Suprapubic skin (tissue), 4 donors: ENCODE measurements around the gene TNK2.

ENCODE experiments used
- CTCF ChIP-seq, 2 donors: fragments of 200-600 bp in 1 of 2; fragments of 450-650 bp in 1 of 2; sonication (generic) in 1 of 2; IDR thresholded peaks; one replicate each; pipeline ENCODE4 v1.5.1; 2016 to 2019; ENCODE audit warnings: antibody characterized with exemption in 2 of 2, mild to moderate bottlenecking in 1 of 2, moderate library complexity in 1 of 2
- EP300 ChIP-seq: sonication (generic); formaldehyde crosslinking; IDR thresholded peaks from one replicate; pipeline ENCODE4 v1.6.1; 2017; ENCODE audit warnings: antibody characterized with exemption
- POLR2A ChIP-seq, 2 donors: fragments of 450-650 bp; IDR thresholded peaks; one replicate each; pipeline ENCODE4 v1.6.1; 2017; ENCODE audit warnings: antibody characterized with exemption in 2 of 2, mild to moderate bottlenecking in 2 of 2, moderate library complexity in 2 of 2
- POLR2AphosphoS5 ChIP-seq, 3 donors: sonication (generic); formaldehyde crosslinking; IDR thresholded peaks; one replicate each; pipeline ENCODE4 v1.6.1; 2017; ENCODE audit warnings: antibody characterized with exemption in 3 of 3

- TF ChIP-seq EP300 (no peak), POLR2A (IDR thresholded peaks at IDR 0.05) (no peak), CTCF (IDR thresholded peaks at IDR 0.05) (no peak), POLR2AphosphoS5 (IDR thresholded peaks at IDR 0.05) (no peak)
Observed at GRCh38 chr3:195895078-195895860, 13.1 kb downstream of the TNK2 start.
